Brain microvascular endothelial cell (primary cell): ENCODE results near the gene CLMP.

Source experiments
- DNase-seq: peaks from one replicate; pipeline ENCODE4 v3.0.0-alpha.2; 2020
- H3K27ac ChIP-seq: fragments of 250-450 bp; sonication (Bioruptor Pico); 2 replicates; pipeline ENCODE4 v1.5.1; 2020; ENCODE audit warnings: mild to moderate bottlenecking, moderate library complexity
- H3K27me3 ChIP-seq: fragments of 250-450 bp; sonication (Bioruptor Pico); replicated peaks from 2 replicates; pipeline ENCODE4 v1.5.1; 2020; ENCODE audit warnings: mild to moderate bottlenecking
- H3K36me3 ChIP-seq: fragments of 250-450 bp; sonication (Bioruptor Pico); replicated peaks from 2 replicates; pipeline ENCODE4 v1.5.1; 2020; ENCODE audit warnings: mild to moderate bottlenecking
- H3K4me3 ChIP-seq: 2 replicates; pipeline ENCODE4 v1.5.1; 2011; ENCODE audit warnings: low read depth, mild to moderate bottlenecking, control low read depth, low read length, moderate library complexity
- in situ Hi-C: cut with HindIII; loops from 2 replicates; pipeline ENCODE4 v1.10.0; 2017; ENCODE audit warnings: low sequenced_read_pairs, low pct_ligation_motif_present
- TF ChIP-seq, protein P1 (sequence below): IDR thresholded peaks from 2 replicates; pipeline ENCODE4 v1.5.1; 2011; ENCODE audit warnings: low read depth, mild to moderate bottlenecking, moderate library complexity, low read length, control low read depth, inconsistent platforms; ENCODE audit errors: missing control alignments

CLMP gene

GRCh38 chr11:123086305-123086704 lies 108.7 kb downstream of the CLMP start:
- in situ Hi-C loops: no loop called here
- DNase-seq: no peak
- no peak overlapping the region for H3K27ac ChIP-seq
- H3K36me3 ChIP-seq: no peaks in the 10 kb centered on the region
- TF ChIP-seq, protein P1, sequence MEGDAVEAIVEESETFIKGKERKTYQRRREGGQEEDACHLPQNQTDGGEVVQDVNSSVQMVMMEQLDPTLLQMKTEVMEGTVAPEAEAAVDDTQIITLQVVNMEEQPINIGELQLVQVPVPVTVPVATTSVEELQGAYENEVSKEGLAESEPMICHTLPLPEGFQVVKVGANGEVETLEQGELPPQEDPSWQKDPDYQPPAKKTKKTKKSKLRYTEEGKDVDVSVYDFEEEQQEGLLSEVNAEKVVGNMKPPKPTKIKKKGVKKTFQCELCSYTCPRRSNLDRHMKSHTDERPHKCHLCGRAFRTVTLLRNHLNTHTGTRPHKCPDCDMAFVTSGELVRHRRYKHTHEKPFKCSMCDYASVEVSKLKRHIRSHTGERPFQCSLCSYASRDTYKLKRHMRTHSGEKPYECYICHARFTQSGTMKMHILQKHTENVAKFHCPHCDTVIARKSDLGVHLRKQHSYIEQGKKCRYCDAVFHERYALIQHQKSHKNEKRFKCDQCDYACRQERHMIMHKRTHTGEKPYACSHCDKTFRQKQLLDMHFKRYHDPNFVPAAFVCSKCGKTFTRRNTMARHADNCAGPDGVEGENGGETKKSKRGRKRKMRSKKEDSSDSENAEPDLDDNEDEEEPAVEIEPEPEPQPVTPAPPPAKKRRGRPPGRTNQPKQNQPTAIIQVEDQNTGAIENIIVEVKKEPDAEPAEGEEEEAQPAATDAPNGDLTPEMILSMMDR: no peak
- H3K27me3 ChIP-seq: no peaks in the 10 kb centered on the region
- no peak overlapping the region for H3K4me3 ChIP-seq

DNA sequence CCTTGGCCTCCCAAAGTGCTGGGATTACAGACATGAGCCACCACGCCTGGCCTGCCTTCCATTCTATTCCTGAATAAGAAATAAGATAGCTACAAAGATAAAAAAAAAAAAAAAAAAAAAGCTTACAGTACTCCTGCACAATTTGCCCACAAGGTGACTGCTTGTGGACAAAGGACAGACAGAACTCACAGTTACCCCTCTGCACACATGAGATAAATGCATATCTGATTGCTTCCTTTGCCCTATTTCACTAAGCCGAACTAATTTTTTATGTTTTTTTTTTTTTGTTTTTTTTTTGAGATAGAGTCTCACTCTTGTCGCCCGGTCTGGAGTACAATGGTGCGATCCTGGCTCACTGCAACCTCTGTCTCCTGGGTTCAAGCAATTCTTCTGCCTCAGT lies 109.6 kb downstream of the CLMP start:
- H3K4me3 ChIP-seq: no peak overlapping the region
- TF ChIP-seq, protein P1: no peak
- in situ Hi-C loops: no loop called here
- H3K27ac ChIP-seq: no peak overlapping the region
- DNase-seq: no peak
- H3K27me3 ChIP-seq: no peaks in the 10 kb centered on the region
- no peaks in the 10 kb centered on the region for H3K36me3 ChIP-seq

- TF ChIP-seq, protein P1: no peak
- Histone ChIP-seq H3K27ac (no peak overlapping the region), H3K36me3 (no peaks in the 10 kb centered on the region)
Measured at GRCh38 chr11:123084454-123084853, 110.6 kb downstream of the CLMP start.

GRCh38 chr11:123083623-123084029 lies 111.4 kb downstream of the CLMP start:
- in situ Hi-C loops: no loop called here
- TF ChIP-seq, protein P1: no peak
- peak; percentile 99 for DNase-seq
- H3K36me3 ChIP-seq: no peaks in the 10 kb centered on the region
- no peaks in the 10 kb centered on the region for H3K27me3 ChIP-seq
- H3K27ac ChIP-seq: peak overlapping the region; percentile 74
- H3K4me3 ChIP-seq: no peak overlapping the region

More at GRCh38 chr11:123084454-123084853, 110.6 kb downstream of the CLMP start:
- DNase-seq: no peak
- H3K4me3 ChIP-seq: no peak overlapping the region
- in situ Hi-C loops: no loop called here
- no peaks in the 10 kb centered on the region for H3K27me3 ChIP-seq

- no peaks in the 10 kb centered on the region for H3K36me3 ChIP-seq
- in situ Hi-C loops: no loop called here
Measured at GRCh38 chr11:123082977-123083376, 112.1 kb downstream of the CLMP start.

GRCh38 chr11:123080015-123080414 lies 115.0 kb downstream of the CLMP start:
- Histone ChIP-seq H3K27ac (no peak overlapping the region), H3K36me3 (no peaks in the 10 kb centered on the region), H3K27me3 (no peaks in the 10 kb centered on the region), H3K4me3 (no peak overlapping the region)
- in situ Hi-C loops: no loop called here
- TF ChIP-seq, protein P1: no peak
- DNase-seq: no peak

More at GRCh38 chr11:123082977-123083376, 112.1 kb downstream of the CLMP start:
- Histone ChIP-seq H3K27ac (peak overlapping the region; percentile 74), H3K4me3 (no peak overlapping the region), H3K27me3 (no peaks in the 10 kb centered on the region)
- TF ChIP-seq, protein P1: no peak
- DNase-seq: no peak
